H1 (cell line): ENCODE measurements around the gene NLRP1. TPM values are rescaled to one million over a fixed set of nuclear protein-coding genes. Genes with fewer than 3 reads are reported as not detected.

Experiments
- CTCF ChIA-PET: fragments of 300-600 bp; sonication (Branson Sonifier 250); formaldehyde crosslinking; loops from one replicate; lab custom pipeline; 2021; ENCODE audit not compliant: partially characterized antibody; lab: Charles Lee
- POLR2A ChIA-PET: fragments of 300-600 bp; sonication (Branson Sonifier 250); formaldehyde crosslinking; loops from one replicate; lab custom pipeline; 2021; ENCODE audit warnings: inconsistent platforms; ENCODE audit not compliant: partially characterized antibody; lab: Charles Lee
- DNase-seq, 2 experiments: peaks; one replicate each; pipeline versions ENCODE4 v3.0.0 to v3.0.0-alpha.2; 2010 to 2022; ENCODE audit warnings: low spot score in 2 of 2, low read depth in 1 of 2, mixed read lengths in 1 of 2
- FAIRE-seq: peaks from 2 replicates; lab custom pipeline; 2011; peaks lifted over from hg19 to GRCh38; lab: Jason Lieb, UNC
- H2AFZ ChIP-seq: 2 replicates; pipeline ENCODE4 v1.8.1; 2012; ENCODE audit warnings: low read length, inconsistent platforms
- H2AK5ac ChIP-seq: 2 replicates; pipeline ENCODE4 v1.6.1; 2013; ENCODE audit warnings: low read depth, low read length
- H2BK120ac ChIP-seq: replicated peaks from 2 replicates; pipeline ENCODE3; 2013; ENCODE audit warnings: low read depth, low read length, inconsistent platforms
- H2BK12ac ChIP-seq: 2 replicates; pipeline ENCODE4 v1.6.1; 2013; ENCODE audit warnings: low read depth, low read length
- H2BK15ac ChIP-seq: 2 replicates; pipeline ENCODE4 v1.6.1; 2013; ENCODE audit warnings: low read length
- H2BK20ac ChIP-seq: 2 replicates; pipeline ENCODE4 v1.6.1; 2013; ENCODE audit warnings: low read length
- H2BK5ac ChIP-seq: 2 replicates; pipeline ENCODE4 v1.6.1; 2013; ENCODE audit warnings: low read depth, low read length
- H3K14ac ChIP-seq: 2 replicates; pipeline ENCODE4 v1.6.1; 2013; ENCODE audit warnings: inconsistent platforms; ENCODE audit not compliant: insufficient read length
- H3K18ac ChIP-seq: 2 replicates; pipeline ENCODE4 v1.6.1; 2013; ENCODE audit warnings: low read length; ENCODE audit errors: extremely low read depth
- H3K23ac ChIP-seq: 2 replicates; pipeline ENCODE4 v1.6.1; 2013; ENCODE audit warnings: inconsistent platforms; ENCODE audit not compliant: insufficient read length
- H3K23me2 ChIP-seq: 2 replicates; pipeline ENCODE4 v1.6.1; 2013; ENCODE audit warnings: low read depth, low read length
- H3K27ac ChIP-seq: 2 replicates; pipeline ENCODE4 v1.6.1; 2011; ENCODE audit warnings: low read depth, low read length, inconsistent platforms
- H3K27me3 ChIP-seq, 4 experiments: replicated peaks in 1 of 4; 1 replicate in 1 of 4; 2 replicates in 3 of 4; pipeline versions ENCODE4 v1.6.1 to v1.8.1; 2011 to 2013; ENCODE audit warnings: low read length in 3 of 4, mild to moderate bottlenecking in 3 of 4, inconsistent platforms in 2 of 4, mixed read lengths in 2 of 4, moderate library complexity in 1 of 4; ENCODE audit not compliant: control insufficient read depth in 3 of 4, insufficient read depth in 3 of 4; ENCODE audit errors: extremely low read depth in 1 of 4
- H3K36me3 ChIP-seq, 4 experiments: 2 replicates each; pipeline versions ENCODE4 v1.6.1 to v1.8.1; 2011 to 2013; ENCODE audit warnings: mild to moderate bottlenecking in 4 of 4, low read length in 3 of 4, moderate library complexity in 2 of 4, control low read depth in 1 of 4, inconsistent platforms in 1 of 4; ENCODE audit not compliant: insufficient read depth in 4 of 4, control insufficient read depth in 2 of 4
- H3K4ac ChIP-seq: replicated peaks from 2 replicates; pipeline ENCODE3; 2013; ENCODE audit warnings: low read length, low read depth, mixed read lengths, inconsistent platforms; ENCODE audit not compliant: insufficient read length
- H3K4me1 ChIP-seq, 4 experiments: replicated peaks in 1 of 4; 1 replicate in 1 of 4; 2 replicates in 3 of 4; pipeline versions ENCODE4 v1.6.1 to v1.8.1; 2011 to 2013; ENCODE audit warnings: low read length in 3 of 4, inconsistent platforms in 2 of 4, mixed read lengths in 1 of 4; ENCODE audit not compliant: insufficient read depth in 4 of 4, control insufficient read depth in 3 of 4
- H3K4me2 ChIP-seq, 2 experiments: 2 replicates each; pipeline versions ENCODE4 v1.6.1 to v1.8.1; 2011 to 2013; ENCODE audit warnings: low read depth in 2 of 2, low read length in 2 of 2, control low read depth in 1 of 2, inconsistent platforms in 1 of 2, mild to moderate bottlenecking in 1 of 2; ENCODE audit not compliant: insufficient read depth in 1 of 2
- H3K4me3 ChIP-seq, 4 experiments: fragments of 200-600, 300-600 bp in 1 of 4; sonication (generic), shearing (Covaris generic), sonication (Bioruptor Twin) in 1 of 4; 2 replicates each; pipeline versions ENCODE4 v1.5.1 to v1.8.1; 2011 to 2016; ENCODE audit warnings: low read length in 4 of 4, low read depth in 3 of 4, control low read depth in 2 of 4, inconsistent platforms in 2 of 4, mild to moderate bottlenecking in 2 of 4, mixed read lengths in 1 of 4, moderate library complexity in 1 of 4; ENCODE audit not compliant: insufficient read depth in 2 of 4; ENCODE audit errors: extremely low read depth in 1 of 4
- H3K56ac ChIP-seq: replicated peaks from 2 replicates; pipeline ENCODE3; 2013; ENCODE audit warnings: low read depth, mild to moderate bottlenecking, mixed read lengths, low read length, inconsistent platforms; ENCODE audit not compliant: insufficient read length
- H3K79me1 ChIP-seq: 2 replicates; pipeline ENCODE4 v1.6.1; 2013; ENCODE audit warnings: low read depth, low read length, control low read depth
- H3K79me2 ChIP-seq, 2 experiments: 2 replicates each; pipeline versions ENCODE4 v1.6.1 to v1.8.1; 2012 to 2013; ENCODE audit warnings: low read length in 2 of 2, mild to moderate bottlenecking in 2 of 2, inconsistent platforms in 1 of 2; ENCODE audit not compliant: insufficient read depth in 2 of 2, control insufficient read depth in 1 of 2
- H3K9ac ChIP-seq, 4 experiments: replicated peaks in 1 of 4; 1 replicate in 1 of 4; 2 replicates in 3 of 4; pipeline versions ENCODE4 v1.6.1 to v1.8.1; 2011 to 2013; ENCODE audit warnings: low read depth in 3 of 4, low read length in 3 of 4, control low read depth in 2 of 4, mild to moderate bottlenecking in 2 of 4, moderate library complexity in 2 of 4, inconsistent platforms in 1 of 4; ENCODE audit errors: extremely low read depth in 1 of 4
- H3K9me3 ChIP-seq, 2 experiments: 2 replicates each; pipeline versions ENCODE4 v1.6.1 to v1.8.1; 2012 to 2013; ENCODE audit warnings: mild to moderate bottlenecking in 2 of 2, moderate library complexity in 2 of 2, control low read depth in 1 of 2, inconsistent platforms in 1 of 2, low read depth in 1 of 2, low read length in 1 of 2, mixed read lengths in 1 of 2; ENCODE audit not compliant: insufficient read depth in 2 of 2
- H4K20me1 ChIP-seq, 2 experiments: replicated peaks in 1 of 2; 2 replicates each; pipeline versions ENCODE3 to v1.8.1; 2011 to 2013; ENCODE audit warnings: inconsistent platforms in 2 of 2, low read length in 2 of 2, mild to moderate bottlenecking in 1 of 2; ENCODE audit not compliant: insufficient read depth in 2 of 2, control insufficient read depth in 1 of 2
- H4K5ac ChIP-seq: 2 replicates; pipeline ENCODE4 v1.6.1; 2013; ENCODE audit warnings: low read length, low read depth, mixed read lengths, inconsistent platforms; ENCODE audit not compliant: insufficient read length
- H4K8ac ChIP-seq: 2 replicates; pipeline ENCODE4 v1.8.0; 2013; ENCODE audit warnings: mild to moderate bottlenecking, moderate library complexity, low read length, inconsistent platforms; ENCODE audit not compliant: insufficient read depth; ENCODE audit errors: extremely low read depth
- H4K91ac ChIP-seq: replicated peaks from 2 replicates; pipeline ENCODE3; 2013; ENCODE audit warnings: low read length, mixed read lengths, inconsistent platforms; ENCODE audit not compliant: insufficient read length
- PHF8 ChIP-seq: fragments of 200-600 bp; sonication (generic); conservative IDR thresholded peaks from 2 replicates; pipeline ENCODE4 v1.7.1; 2012; ENCODE audit warnings: low read depth, mild to moderate bottlenecking, inconsistent platforms, low read length, moderate library complexity
- RXRA ChIP-seq: IDR thresholded peaks from 2 replicates; pipeline ENCODE4 v1.6.1; 2011; ENCODE audit warnings: low read depth, mild to moderate bottlenecking, low read length, moderate library complexity; ENCODE audit not compliant: insufficient read depth
- WGBS, 2 experiments: shearing (Covaris generic) in 1 of 2; methylation state at CpG; one replicate each; pipeline versions ENCODE4 v1.1.6 to v1.1.7; 2013 to 2015; ENCODE audit warnings: low lambda C conversion rate in 2 of 2, mixed read lengths in 2 of 2, inconsistent platforms in 1 of 2, low coverage in 1 of 2, missing lambda C conversion rate in 1 of 2; ENCODE audit not compliant: insufficient replicate concordance in 2 of 2, insufficient coverage in 1 of 2, insufficient read length in 1 of 2; ENCODE audit errors: extremely low coverage in 1 of 2, missing lambda C conversion rate in 1 of 2; 5-methylcytosine and 5-hydroxymethylcytosine counted together
- polyA plus RNA-seq, 7 experiments: library from polyadenylated mRNA; depleted of rRNA in 3 of 7; stranded (reverse) in 5 of 7; unstranded in 2 of 7; fragments of >200 nt in 5 of 7; fragments of 200-250 nt in 2 of 7; gene quantifications; 1 replicate in 5 of 7; 2 replicates in 1 of 7; 4 replicates in 1 of 7; pipeline versions ENCODE4 v1.2.1 to v1.2.3, GENCODE V29; 2011 to 2013; ENCODE audit warnings: missing spikeins in 2 of 7, mixed read lengths in 2 of 7
- total RNA-seq: library from RNA; stranded (reverse); fragmentation: NEBNext Ultra II Directional; extraction: Animal tissue kit (Norgen Biotek cat#: 25700); gene quantifications from 2 replicates; pipeline ENCODE4 v1.2.1, GENCODE V29; 2021

The NLRP1 gene
- total and polyA plus RNA-seq, 2 of the 8 experiments (the other 6 are each of a cell fraction or from before 2014, with no cell fraction given): 8.6 to 10.4 TPM

DNA sequence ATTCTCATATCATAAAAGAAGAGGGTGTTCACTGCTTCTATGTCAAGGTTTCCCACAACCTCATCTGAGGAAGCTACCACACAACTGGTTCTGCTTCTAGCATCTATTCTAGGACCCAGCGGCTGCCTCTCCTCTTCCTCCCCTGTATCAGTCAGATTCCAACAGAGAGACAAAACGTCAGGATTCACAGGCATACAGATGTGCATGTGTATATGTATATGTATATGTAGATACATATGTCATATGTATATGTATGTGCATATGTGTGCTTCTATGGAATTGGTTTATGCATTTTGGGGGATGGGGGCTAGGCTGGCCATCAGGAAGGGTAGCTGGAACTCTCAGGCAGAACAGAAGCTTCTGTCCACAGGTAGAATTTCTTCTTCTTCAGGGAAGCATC is 37.4 kb upstream of the NLRP1 start:
- Histone ChIP-seq H3K27me3 (no peaks in the 10 kb centered on the region), H3K27ac (no peak overlapping the region), H2AFZ (no peak overlapping the region), H3K23me2 (peaks cover 3% of the 10 kb centered on the region; the same call in 1 of the 2 replicates), H2BK20ac (no peak overlapping the region), H2BK12ac (no peak overlapping the region), H2BK15ac (no peak overlapping the region), H4K8ac (no peak overlapping the region), H3K9ac (no peak overlapping the region), H4K20me1 (no peaks in the 10 kb centered on the region), H3K9me3 (no peaks in the 10 kb centered on the region), H2BK120ac (no peak overlapping the region), H3K18ac (no peak overlapping the region), H2AK5ac (no peak overlapping the region), H4K5ac (no peak overlapping the region), H3K23ac (no peak overlapping the region), H3K14ac (no peak overlapping the region), H3K4ac (no peak overlapping the region), H3K4me1 (no peaks in the 10 kb centered on the region), H3K4me2 (no peak overlapping the region), H3K79me1 (no peaks in the 10 kb centered on the region), H2BK5ac (no peak overlapping the region), H4K91ac (no peak overlapping the region), H3K56ac (no peak overlapping the region), H3K4me3 (no peak overlapping the region), H3K36me3 (no peaks in the 10 kb centered on the region), H3K79me2 (no peaks in the 10 kb centered on the region)
- no peak for TF ChIP-seq PHF8
- no peak for TF ChIP-seq RXRA
- ChIA-PET POLR2A (no interaction called here), CTCF (interaction anchor here (1.3 to 1.9 kb wide), 3 partner anchors 14 to 30 kb away, joined by 3 to 4 read pairs (median 3); no protein-coding TSS in a partner anchor)
- WGBS, 2 experiments: 83% methylated on average over 2 of the region's 2 CpGs; no CpG with 5 or more reads in 1 of the 2 experiments
- no peak for FAIRE-seq
- no peak for DNase-seq
